Left lung (tissue), 10 donors: ENCODE data around the gene HAND1. TPM values are rescaled to one million over a fixed set of nuclear protein-coding genes. Genes with fewer than 3 reads are reported as not detected.
"Not testable (repeated sequence)": the region's sequence is repeated elsewhere in the genome, so short reads cannot be mapped to it uniquely, and the experiment has no call there.

Experiments
- ATAC-seq: fragments of 200-7000 bp; cut with Tn5 transposase; one replicate; pipeline ENCODE4 v1.9.1; 2020; ENCODE audit warnings: moderate library complexity
- DNase-seq, 4 donors: peaks; one replicate each; pipeline ENCODE4 v3.0.0-alpha.2; 2013 to 2020
- H3K27ac ChIP-seq, 2 donors: fragments of 200-600 bp; sonication (generic) in 1 of 2; one replicate each; pipeline versions ENCODE4 v1.5.0 to v1.8.0; 2020 to 2021
- H3K27me3 ChIP-seq, 2 donors: fragments of 200-600 bp; sonication (generic) in 1 of 2; one replicate each; pipeline versions ENCODE4 v1.5.0 to v1.8.0; 2020 to 2021
- H3K36me3 ChIP-seq, 2 donors: fragments of 200-600 bp; sonication (generic) in 1 of 2; one replicate each; pipeline versions ENCODE4 v1.5.0 to v1.8.0; 2020 to 2021
- H3K4me1 ChIP-seq, 2 donors: fragments of 200-600 bp; one replicate each; pipeline ENCODE4 v1.8.0; 2021
- H3K4me3 ChIP-seq, 2 donors: fragments of 200-600 bp; sonication (generic) in 1 of 2; one replicate each; pipeline versions ENCODE4 v1.5.0 to v1.8.0; 2020 to 2021; ENCODE audit warnings: mild to moderate bottlenecking in 1 of 2
- H3K9me3 ChIP-seq, 2 donors: fragments of 200-600 bp; sonication (generic) in 1 of 2; one replicate each; pipeline versions ENCODE4 v1.5.0 to v1.8.0; 2020 to 2021
- CTCF ChIP-seq, 2 donors: fragments of 200-600 bp; sonication (generic) in 1 of 2; IDR thresholded peaks; one replicate each; pipeline versions ENCODE4 v1.5.0 to v1.8.0; 2021; ENCODE audit warnings: antibody characterized with exemption in 2 of 2
- intact Hi-C, 2 donors: fragments of 100-400 bp; cut with DNase I; formaldehyde crosslinking; loops; one replicate each; pipeline versions ENCODE4 v1.11.2 to v1.14.2; 2022
- polyA plus RNA-seq, 6 donors: library from polyadenylated mRNA; unstranded; fragments of 120-200 nt; gene quantifications; one replicate each; pipeline ENCODE4 v1.2.1, GENCODE V29; 2013; ENCODE audit not compliant: insufficient read length in 6 of 6
- total RNA-seq, 2 donors: library from RNA; stranded (reverse); fragmentation: NEBNext Ultra II Directional; extraction: Animal tissue kit (Norgen Biotek cat#: 25700); gene quantifications; one replicate each; pipeline ENCODE4 v1.2.1, GENCODE V29; 2021
- donor health status: DM: no; HTN: yes; CAD: no.
- donor health status: DM: no; HTN: no; CAD: no.

Gene HAND1
- total and polyA plus RNA-seq, 8 donors, result not detected

GRCh38 chr5:154518438-154518867 lies 40.4 kb upstream of the HAND1 start:
- Histone ChIP-seq H3K9me3 (no peaks in the 10 kb centered on the region), H3K4me3 (no peak overlapping the region), H3K36me3 (no peaks in the 10 kb centered on the region), H3K4me1 (no peaks in the 10 kb centered on the region), H3K27me3 (peaks cover 0 to 53% of the 10 kb centered on the region in 2 donors), H3K27ac (no peak overlapping the region)
- ATAC-seq, result no peak
- no peak for TF ChIP-seq CTCF (IDR thresholded peaks at IDR 0.05)
- DNase-seq, result no peak
- intact Hi-C loops, result no loop called here

GRCh38 chr5:154517810-154518437 lies 39.9 kb upstream of the HAND1 start:
- H3K27me3 ChIP-seq, result peaks cover 0 to 53% of the 10 kb centered on the region in 2 donors
- no peaks in the 10 kb centered on the region for H3K36me3 ChIP-seq
- no peak for TF ChIP-seq CTCF (IDR thresholded peaks at IDR 0.05)
- ATAC-seq (no peak), DNase-seq (no peak)
- no peak overlapping the region for H3K4me3 ChIP-seq
- no peak overlapping the region for H3K27ac ChIP-seq
- H3K4me1 ChIP-seq, result no peaks in the 10 kb centered on the region
- H3K9me3 ChIP-seq, result no peaks in the 10 kb centered on the region
- intact Hi-C loops, result no loop called here

- Histone ChIP-seq H3K27me3 (peaks cover 0 to 45% of the 10 kb centered on the region in 2 donors), H3K4me3 (no peak overlapping the region), H3K36me3 (no peaks in the 10 kb centered on the region), H3K4me1 (no peaks in the 10 kb centered on the region), H3K9me3 (no peaks in the 10 kb centered on the region), H3K27ac (no peak overlapping the region)
- no peak for TF ChIP-seq CTCF (IDR thresholded peaks at IDR 0.05)
- ATAC-seq (no peak), DNase-seq (no peak)
- intact Hi-C loops, result no loop called here
Measured at GRCh38 chr5:154517181-154517580, 39.2 kb upstream of the HAND1 start.

GRCh38 chr5:154516475-154516874 lies 38.4 kb upstream of the HAND1 start:
- H3K36me3 ChIP-seq, result no peaks in the 10 kb centered on the region
- H3K4me1 ChIP-seq, result no peaks in the 10 kb centered on the region
- intact Hi-C loops, result no loop called here
- no peak for TF ChIP-seq CTCF (IDR thresholded peaks at IDR 0.05)
- no peak for ATAC-seq
- no peak overlapping the region for H3K4me3 ChIP-seq
- H3K27ac ChIP-seq, result no peak overlapping the region
- peaks cover 0 to 42% of the 10 kb centered on the region in 2 donors for H3K27me3 ChIP-seq
- DNase-seq, result no peak
- no peaks in the 10 kb centered on the region for H3K9me3 ChIP-seq

GRCh38 chr5:154515488-154515887 lies 37.5 kb upstream of the HAND1 start:
- H3K27ac ChIP-seq, DNase-seq, H3K9me3 ChIP-seq, H3K4me1 ChIP-seq, ATAC-seq, intact Hi-C loops, H3K36me3 ChIP-seq, H3K4me3 ChIP-seq: not testable (repeated sequence)
- peaks cover 0 to 37% of the 10 kb centered on the region in 2 donors for H3K27me3 ChIP-seq

- no peak for TF ChIP-seq CTCF (IDR thresholded peaks at IDR 0.05)
- Histone ChIP-seq H3K4me1 (no peaks in the 10 kb centered on the region), H3K36me3 (no peaks in the 10 kb centered on the region), H3K4me3 (no peak overlapping the region), H3K27ac (no peak overlapping the region), H3K27me3 (peaks cover 0 to 35% of the 10 kb centered on the region in 2 donors), H3K9me3 (no peaks in the 10 kb centered on the region)
- DNase-seq (no peak), ATAC-seq (no peak)
- intact Hi-C loops, result no loop called here
Measured at GRCh38 chr5:154514331-154514730, 36.3 kb upstream of the HAND1 start.
